Activated T-cell treated with anti-CD3 and anti-CD28 coated beads, Interleukin-2, amount 50 U/mL, for 48 hours (primary cell): ENCODE measurements around the gene PDE5A.
"Not testable (repeated sequence)": the region's sequence is repeated elsewhere in the genome, so short reads cannot be mapped to it uniquely, and the experiment has no call there.

Source experiments
- DNase-seq, 2 experiments: peaks; one replicate each; pipeline ENCODE4 v3.0.0-alpha.2; 2020

Gene PDE5A

GRCh38 chr4:119628281-119629141 is at the start of gene PDE5A:
PDE5A (minus strand) TSS chr4:119628804; CDS start chr4:119628671, 133 bp downstream.
- peak; percentile 84 to 86 for DNase-seq

- DNase-seq, result no peak
These were observed 47.5 kb upstream of the PDE5A start for GRCh38 chr4:119676101-119676500.

GRCh38 chr4:119675391-119675790 is 46.8 kb upstream of the PDE5A start:
- no peak for DNase-seq

- no peak for DNase-seq
These were observed 44.3 kb upstream of the PDE5A start for GRCh38 chr4:119672938-119673337.

GRCh38 chr4:119672086-119672485 is 43.5 kb upstream of the PDE5A start:
- DNase-seq, result no peak

- no peak for DNase-seq
These were observed 42.6 kb upstream of the PDE5A start for GRCh38 chr4:119671205-119671604.

GRCh38 chr4:119667802-119668201 is 39.2 kb upstream of the PDE5A start:
- DNase-seq, result no peak

- no peak for DNase-seq
These were observed 38.1 kb upstream of the PDE5A start for GRCh38 chr4:119666653-119667091.

- DNase-seq, result no peak
These were observed 37.1 kb upstream of the PDE5A start for GRCh38 chr4:119665752-119666151.

- DNase-seq, result no peak
These were observed 35.7 kb upstream of the PDE5A start for GRCh38 chr4:119664168-119664907.

- no peak for DNase-seq
These were observed 34.7 kb upstream of the PDE5A start for GRCh38 chr4:119663160-119663788.

GRCh38 chr4:119662612-119663011 is 34.0 kb upstream of the PDE5A start:
- not testable (repeated sequence) for DNase-seq

- DNase-seq, result no peak
These were observed 32.6 kb upstream of the PDE5A start for GRCh38 chr4:119661231-119661630.

- no peak for DNase-seq
These were observed 31.0 kb upstream of the PDE5A start for GRCh38 chr4:119659576-119659975.

- DNase-seq, result no peak
These were observed 28.6 kb upstream of the PDE5A start for GRCh38 chr4:119657111-119657611.

GRCh38 chr4:119656342-119656741 is 27.7 kb upstream of the PDE5A start:
- DNase-seq, result no peak

- DNase-seq, result no peak
These were observed 26.7 kb upstream of the PDE5A start for GRCh38 chr4:119655111-119655837.

- DNase-seq, result no peak
These were observed 25.4 kb upstream of the PDE5A start for GRCh38 chr4:119653990-119654389.

- no peak for DNase-seq
These were observed 24.4 kb upstream of the PDE5A start for GRCh38 chr4:119652998-119653397.

- DNase-seq, result no peak
These were observed 19.8 kb upstream of the PDE5A start for GRCh38 chr4:119648398-119648797.

GRCh38 chr4:119647558-119647957 is 19.0 kb upstream of the PDE5A start:
- DNase-seq, result no peak

GRCh38 chr4:119646347-119647071 is 17.9 kb upstream of the PDE5A start:
- DNase-seq, result no peak
